Skeletal muscle tissue (tissue), 4 donors: ENCODE data around the gene ALDOC. TPM values are rescaled to one million over a fixed set of nuclear protein-coding genes. Genes with fewer than 3 reads are reported as not detected.

Source experiments
- H3K27ac ChIP-seq: one replicate; pipeline ENCODE4 v1.7.0; 2013; ENCODE audit warnings: mild to moderate bottlenecking, low read depth, low read length, inconsistent platforms
- H3K27me3 ChIP-seq, 3 donors: one replicate each; pipeline ENCODE4 v1.7.0; 2013; ENCODE audit warnings: low read length in 3 of 3; ENCODE audit not compliant: control insufficient read depth in 3 of 3, insufficient read depth in 3 of 3
- H3K36me3 ChIP-seq, 3 donors: one replicate each; pipeline ENCODE4 v1.7.0; 2013; ENCODE audit warnings: low read length in 3 of 3; ENCODE audit not compliant: control insufficient read depth in 3 of 3, insufficient read depth in 3 of 3
- H3K4me1 ChIP-seq, 3 donors: one replicate each; pipeline ENCODE4 v1.7.0; 2013; ENCODE audit warnings: low read length in 3 of 3, mild to moderate bottlenecking in 3 of 3; ENCODE audit not compliant: control insufficient read depth in 3 of 3, insufficient read depth in 3 of 3
- H3K4me3 ChIP-seq, 3 donors: one replicate each; pipeline ENCODE4 v1.7.0; 2013; ENCODE audit warnings: low read length in 3 of 3
- H3K9ac ChIP-seq, 3 donors: one replicate each; pipeline ENCODE4 v1.7.0; 2013; ENCODE audit warnings: low read length in 3 of 3, mild to moderate bottlenecking in 3 of 3, moderate library complexity in 2 of 3, low read depth in 1 of 3
- H3K9me3 ChIP-seq, 3 donors: one replicate each; pipeline ENCODE4 v1.7.0; 2013; ENCODE audit warnings: low read length in 3 of 3; ENCODE audit not compliant: control insufficient read depth in 3 of 3
- total RNA-seq: library from RNA; depleted of rRNA; stranded (reverse); fragments of >200 nt; gene quantifications from one replicate; pipeline ENCODE4 v1.2.3, GENCODE V29; 2014
- donor health status: Osteomylitis.

Gene ALDOC
- total RNA-seq, 1 donor from 2014 or later, result 4.7 TPM

DNA sequence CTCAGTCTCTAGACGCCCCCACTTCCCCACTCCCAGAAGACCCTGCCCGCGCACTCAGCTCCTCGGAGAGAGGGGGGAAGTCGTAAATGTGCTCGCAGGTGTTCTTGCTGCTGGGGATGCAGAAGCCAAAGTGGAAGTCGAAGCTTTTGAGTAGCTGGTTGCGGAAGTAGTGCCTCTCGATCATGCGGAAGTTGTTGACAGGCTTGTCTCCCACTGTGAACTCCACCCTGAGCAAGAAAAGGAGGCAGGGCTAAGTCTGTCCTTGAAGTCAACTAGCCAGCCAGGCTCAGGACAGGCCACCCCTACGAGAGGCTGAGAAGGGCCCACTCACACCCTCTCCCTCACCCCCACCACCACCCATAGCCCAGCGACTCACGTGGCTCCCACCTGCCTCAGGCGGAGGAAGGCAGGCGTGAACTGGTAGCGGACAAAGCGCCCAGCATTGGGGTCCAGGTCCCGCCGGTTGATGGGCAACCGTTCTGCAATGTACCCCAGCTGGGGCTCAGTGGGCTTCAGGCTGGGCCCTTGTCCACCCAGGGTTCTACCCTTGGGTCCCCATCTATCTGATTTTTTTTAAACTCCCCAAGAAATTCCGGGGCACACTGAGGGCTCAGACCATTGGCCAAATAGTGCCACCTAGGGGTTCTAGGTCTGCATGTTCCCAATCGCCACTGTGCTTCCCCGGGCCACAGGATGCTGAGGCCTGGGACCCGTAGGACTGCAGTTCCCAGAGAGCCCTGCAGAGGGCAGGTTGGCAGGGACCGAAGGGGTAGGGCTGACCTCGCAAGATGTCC, 28.9 kb downstream of the ALDOC start:
- no peak overlapping the region for H3K27ac ChIP-seq
- no peak overlapping the region for H3K4me3 ChIP-seq
- peaks cover 0 to 7% (median 3%) of the 10 kb centered on the region in 3 donors for H3K36me3 ChIP-seq
- H3K9ac ChIP-seq, result no peak overlapping the region
- H3K27me3 ChIP-seq, result no peaks in the 10 kb centered on the region
- H3K4me1 ChIP-seq, result peaks cover 7 to 16% (median 13%) of the 10 kb centered on the region in 3 donors
- no peaks in the 10 kb centered on the region for H3K9me3 ChIP-seq

DNA sequence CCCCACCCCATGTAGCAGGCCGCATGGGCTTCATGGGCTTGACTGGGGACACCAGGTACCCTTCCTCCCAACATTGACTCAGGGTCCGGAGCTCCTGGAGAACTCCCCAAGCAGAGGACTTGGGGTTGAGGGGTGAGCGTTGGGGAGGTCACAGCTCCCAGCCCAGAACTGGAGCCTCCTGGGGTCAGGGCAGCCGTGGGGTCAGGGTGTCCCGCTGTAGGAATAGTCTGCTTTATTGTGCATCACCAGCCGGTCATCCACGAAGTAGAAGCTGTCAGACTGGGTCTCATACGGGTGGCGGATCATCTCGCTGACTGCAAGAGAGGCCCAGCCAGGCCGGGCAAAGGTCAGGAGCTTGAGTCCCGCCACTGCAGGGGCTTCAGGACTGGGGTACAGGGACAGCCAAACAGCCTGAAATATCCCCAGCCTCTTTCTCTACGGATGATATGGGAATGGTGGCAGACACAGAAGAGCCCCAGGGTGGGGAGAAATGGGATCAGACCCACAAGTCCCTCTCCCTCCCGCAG, 29.5 kb downstream of the ALDOC start:
- Histone ChIP-seq H3K36me3 (peaks cover 0 to 7% (median 3%) of the 10 kb centered on the region in 3 donors), H3K27me3 (no peaks in the 10 kb centered on the region), H3K4me1 (peaks cover 7 to 13% (median 11%) of the 10 kb centered on the region in 3 donors), H3K27ac (no peak overlapping the region), H3K9me3 (no peaks in the 10 kb centered on the region), H3K9ac (no peak overlapping the region), H3K4me3 (no peak overlapping the region)

DNA sequence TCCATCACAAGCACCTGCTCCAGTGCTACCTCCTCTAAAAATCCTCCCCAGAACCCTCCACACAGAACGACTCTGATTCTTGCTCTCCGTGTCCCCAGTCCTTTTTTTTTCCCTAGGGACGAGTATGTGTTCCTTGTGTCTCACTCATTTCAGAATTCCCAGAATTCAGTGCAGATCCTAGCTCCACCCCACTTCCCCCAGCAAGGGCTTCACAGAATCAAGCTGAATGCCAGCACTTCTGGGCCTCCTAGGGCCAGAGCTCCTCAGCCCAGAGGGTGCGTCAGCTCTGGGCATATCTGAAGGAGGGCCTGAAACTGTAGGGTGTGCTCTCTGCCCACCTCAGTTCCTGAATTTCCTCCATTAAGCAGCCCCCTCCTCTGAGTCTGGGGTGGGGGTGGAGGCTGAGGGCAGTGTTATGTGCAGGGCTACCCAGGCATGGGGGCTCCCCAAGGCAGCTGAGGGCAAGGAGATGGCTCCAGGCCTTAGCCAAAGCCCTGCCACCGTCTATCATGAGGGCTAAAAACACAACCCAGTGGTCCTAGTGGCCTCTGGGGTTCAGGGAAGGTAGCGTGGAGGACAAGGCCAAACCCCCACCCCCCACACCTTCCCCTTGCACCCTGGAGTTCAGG, 30.8 kb downstream of the ALDOC start:
- peaks cover 2 to 8% (median 4%) of the 10 kb centered on the region in 3 donors for H3K4me1 ChIP-seq
- H3K27me3 ChIP-seq, result no peaks in the 10 kb centered on the region
- no peak overlapping the region for H3K9ac ChIP-seq
- no peaks in the 10 kb centered on the region for H3K9me3 ChIP-seq
- peaks cover 0 to 7% (median 3%) of the 10 kb centered on the region in 3 donors for H3K36me3 ChIP-seq
- H3K27ac ChIP-seq, result no peak overlapping the region
- H3K4me3 ChIP-seq, result no peak overlapping the region

DNA sequence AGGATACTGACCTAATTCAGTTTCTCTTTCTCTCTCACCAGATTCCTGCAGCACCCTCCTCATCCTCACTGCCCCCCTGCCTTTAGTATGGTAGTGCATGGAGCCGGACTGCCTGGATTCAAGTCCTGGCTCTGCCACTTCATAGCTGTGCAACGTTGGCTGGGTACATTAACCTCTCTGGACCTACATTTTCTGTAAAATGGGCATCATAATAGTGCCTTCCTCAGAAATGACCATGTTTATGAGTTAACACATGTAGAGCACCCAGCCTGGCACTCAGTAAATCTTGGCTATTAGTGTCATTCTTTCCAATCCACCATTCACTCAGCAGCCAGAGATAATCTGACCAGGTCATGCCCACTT, 31.6 kb downstream of the ALDOC start:
- Histone ChIP-seq H3K4me3 (no peak overlapping the region), H3K4me1 (peaks cover 0 to 8% (median 2%) of the 10 kb centered on the region in 3 donors), H3K27me3 (no peaks in the 10 kb centered on the region), H3K36me3 (peaks cover 0 to 7% (median 3%) of the 10 kb centered on the region in 3 donors), H3K9me3 (no peaks in the 10 kb centered on the region), H3K27ac (no peak overlapping the region), H3K9ac (no peak overlapping the region)

DNA sequence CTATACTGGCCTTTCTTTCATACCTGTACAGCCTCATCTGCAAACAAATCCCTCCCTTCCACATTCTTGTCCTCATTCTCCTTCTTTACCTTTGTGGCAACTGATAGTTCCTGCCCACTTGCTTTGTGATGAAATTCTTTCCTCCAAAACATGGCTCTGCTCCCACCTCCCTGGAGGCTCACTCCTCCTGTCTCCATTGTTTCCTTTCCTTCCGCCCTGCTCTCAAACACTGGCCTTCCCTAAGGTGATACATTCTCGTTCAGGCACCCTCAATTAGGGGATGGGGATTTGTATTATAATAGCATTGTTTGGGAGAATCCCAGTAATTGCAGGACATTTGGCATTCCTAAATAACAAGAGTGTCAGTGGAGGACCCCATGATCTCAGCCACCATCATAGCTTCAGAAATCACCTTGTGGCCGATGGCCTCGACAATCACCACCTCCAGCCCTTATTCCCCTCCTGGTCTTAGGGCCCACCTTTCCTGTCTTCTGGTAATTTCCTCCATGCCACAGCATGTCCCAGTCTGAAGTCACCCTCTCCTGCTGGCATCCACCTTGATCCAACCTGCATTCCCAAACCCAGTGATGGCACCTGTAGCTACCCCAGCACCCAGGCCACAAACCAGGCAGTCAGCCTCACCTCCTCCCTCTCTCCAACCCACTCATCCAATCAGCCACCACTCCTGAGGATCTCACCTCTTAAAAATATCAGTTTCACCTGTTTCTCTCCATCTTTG, 32.1 kb downstream of the ALDOC start:
- H3K27me3 ChIP-seq, result no peaks in the 10 kb centered on the region
- no peak overlapping the region for H3K4me3 ChIP-seq
- H3K36me3 ChIP-seq, result peaks cover 0 to 7% (median 3%) of the 10 kb centered on the region in 3 donors
- no peak overlapping the region for H3K27ac ChIP-seq
- no peaks in the 10 kb centered on the region for H3K9me3 ChIP-seq
- H3K9ac ChIP-seq, result no peak overlapping the region
- H3K4me1 ChIP-seq, result peaks cover 0 to 5% (median 0%) of the 10 kb centered on the region in 3 donors

DNA sequence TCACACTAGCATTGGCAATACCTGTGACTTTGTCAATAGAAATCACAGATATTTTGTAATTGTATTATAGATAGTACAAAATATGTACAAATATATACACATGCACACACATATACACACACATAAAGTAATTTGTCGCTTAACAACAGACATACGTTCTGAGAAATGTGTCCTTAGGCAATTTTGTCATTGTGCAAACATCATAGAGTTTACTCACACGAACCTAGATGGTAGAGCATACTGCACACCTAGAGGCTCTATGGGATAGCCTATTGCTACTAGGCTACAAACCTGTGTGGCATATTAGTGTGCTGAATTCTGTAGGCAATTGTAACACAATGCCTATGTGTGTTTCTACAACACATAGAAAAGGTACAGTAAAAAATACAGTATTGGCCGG, 35.3 kb downstream of the ALDOC start:
- H3K4me1 ChIP-seq, result no peaks in the 10 kb centered on the region
- H3K36me3 ChIP-seq, result peaks cover 0 to 2% (median 0%) of the 10 kb centered on the region in 3 donors
- no peaks in the 10 kb centered on the region for H3K27me3 ChIP-seq
- H3K4me3 ChIP-seq, result no peak overlapping the region
- H3K9ac ChIP-seq, result no peak overlapping the region
- H3K9me3 ChIP-seq, result no peaks in the 10 kb centered on the region
- no peak overlapping the region for H3K27ac ChIP-seq

DNA sequence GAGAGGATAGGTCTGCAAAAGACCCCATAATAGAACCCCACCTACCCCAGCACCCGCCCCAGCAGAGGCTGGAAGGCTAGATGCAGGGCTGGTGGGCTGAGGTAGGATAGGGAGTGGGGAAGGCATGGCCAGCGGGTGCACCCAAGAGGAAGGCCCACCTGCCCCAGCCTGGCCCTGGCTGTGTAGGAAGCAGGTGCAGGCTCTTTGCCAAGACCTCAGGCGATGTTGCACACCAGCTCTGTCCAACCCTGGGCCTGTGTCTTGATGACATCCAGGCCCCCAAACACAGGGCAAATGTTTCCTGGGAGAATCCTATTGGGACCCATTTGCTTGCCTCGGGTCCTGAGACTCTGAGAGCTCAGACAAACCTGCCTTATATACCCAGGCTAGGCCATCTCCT, 36.5 kb downstream of the ALDOC start:
- Histone ChIP-seq H3K9ac (no peak overlapping the region), H3K36me3 (no peaks in the 10 kb centered on the region), H3K4me1 (no peaks in the 10 kb centered on the region), H3K4me3 (no peak overlapping the region), H3K9me3 (no peaks in the 10 kb centered on the region), H3K27ac (no peak overlapping the region), H3K27me3 (no peaks in the 10 kb centered on the region)

DNA sequence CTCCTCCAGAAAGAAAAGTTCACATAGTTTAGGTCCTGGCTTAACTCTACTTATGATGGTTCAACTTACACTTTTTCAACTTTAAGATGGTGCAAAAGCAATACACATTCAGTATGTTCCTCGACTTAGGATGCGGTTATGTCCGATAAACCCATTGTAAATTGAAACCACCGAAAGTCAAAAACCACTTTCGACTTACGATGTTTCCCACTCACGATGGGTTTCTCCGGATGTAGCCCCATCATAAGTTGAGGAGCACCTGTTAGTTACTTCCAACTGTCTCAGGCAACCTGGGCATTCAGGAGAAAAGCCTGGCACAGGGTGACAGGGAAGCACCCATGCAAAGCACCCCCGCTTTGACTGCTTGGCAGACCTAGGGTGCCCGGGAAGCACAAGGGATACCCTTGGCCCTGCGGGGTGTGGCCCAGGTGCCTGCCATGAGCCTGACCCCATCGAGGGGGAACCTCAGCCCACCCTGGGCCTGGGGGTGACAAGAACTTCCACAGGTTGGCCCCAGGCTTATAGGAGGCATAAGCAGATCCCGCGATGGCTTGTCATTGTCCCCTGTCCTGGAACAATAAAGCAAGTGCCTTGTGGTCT, 38.3 kb downstream of the ALDOC start:
- Histone ChIP-seq H3K9me3 (no peaks in the 10 kb centered on the region), H3K4me3 (no peak overlapping the region), H3K9ac (no peak overlapping the region), H3K27me3 (peaks cover 0 to 3% (median 0%) of the 10 kb centered on the region in 3 donors), H3K27ac (no peak overlapping the region), H3K36me3 (no peaks in the 10 kb centered on the region), H3K4me1 (no peaks in the 10 kb centered on the region)

DNA sequence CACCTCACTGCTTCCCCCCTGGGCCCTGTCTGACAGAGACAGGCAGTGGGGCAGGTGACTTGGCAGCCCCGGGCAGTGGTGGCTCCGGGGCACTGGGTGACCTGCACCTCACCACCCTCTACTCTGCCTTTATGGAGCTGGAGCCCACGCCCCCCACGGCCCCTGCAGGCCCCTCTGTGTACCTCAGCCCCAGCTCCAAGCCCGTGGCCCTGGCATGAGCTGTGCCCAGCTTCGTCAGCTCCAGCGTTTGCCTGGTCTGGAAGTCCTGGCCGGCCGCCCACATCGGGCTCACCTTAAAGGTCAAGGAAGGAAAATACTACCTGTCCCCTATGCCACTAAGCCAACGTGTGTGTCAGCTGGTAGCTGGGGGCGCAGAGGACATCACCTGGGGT, 39.5 kb downstream of the ALDOC start:
- H3K4me1 ChIP-seq, result no peaks in the 10 kb centered on the region
- H3K27me3 ChIP-seq, result peaks cover 0 to 4% (median 0%) of the 10 kb centered on the region in 3 donors
- no peak overlapping the region for H3K9ac ChIP-seq
- no peaks in the 10 kb centered on the region for H3K9me3 ChIP-seq
- H3K4me3 ChIP-seq, result no peak overlapping the region
- no peak overlapping the region for H3K27ac ChIP-seq
- no peaks in the 10 kb centered on the region for H3K36me3 ChIP-seq
